Measurements from ENCODE around the gene PFKFB3.

DNA sequence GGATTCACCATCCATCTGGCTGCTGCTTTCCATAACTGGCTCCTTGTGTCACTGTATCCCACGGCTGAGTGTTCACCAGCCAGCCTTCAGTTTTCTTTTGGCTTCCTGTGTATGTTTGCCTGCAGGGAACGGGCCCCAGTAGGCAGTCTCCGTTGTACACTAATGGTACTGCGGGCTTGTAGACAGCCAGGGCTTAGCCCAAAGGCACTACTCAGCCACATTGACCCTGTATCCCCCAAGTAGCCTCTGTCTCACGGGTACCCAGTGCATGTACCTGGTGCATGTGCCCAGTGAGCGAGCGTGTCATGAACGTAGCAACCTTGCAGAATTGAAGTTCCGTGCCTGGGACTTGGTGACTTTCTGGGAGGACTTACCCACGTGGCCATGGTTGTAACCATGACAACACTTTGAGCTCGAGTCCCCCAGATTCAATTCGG is 6.1 kb downstream of the PFKFB3 start:
- TF ChIP-seq, protein P1, sequence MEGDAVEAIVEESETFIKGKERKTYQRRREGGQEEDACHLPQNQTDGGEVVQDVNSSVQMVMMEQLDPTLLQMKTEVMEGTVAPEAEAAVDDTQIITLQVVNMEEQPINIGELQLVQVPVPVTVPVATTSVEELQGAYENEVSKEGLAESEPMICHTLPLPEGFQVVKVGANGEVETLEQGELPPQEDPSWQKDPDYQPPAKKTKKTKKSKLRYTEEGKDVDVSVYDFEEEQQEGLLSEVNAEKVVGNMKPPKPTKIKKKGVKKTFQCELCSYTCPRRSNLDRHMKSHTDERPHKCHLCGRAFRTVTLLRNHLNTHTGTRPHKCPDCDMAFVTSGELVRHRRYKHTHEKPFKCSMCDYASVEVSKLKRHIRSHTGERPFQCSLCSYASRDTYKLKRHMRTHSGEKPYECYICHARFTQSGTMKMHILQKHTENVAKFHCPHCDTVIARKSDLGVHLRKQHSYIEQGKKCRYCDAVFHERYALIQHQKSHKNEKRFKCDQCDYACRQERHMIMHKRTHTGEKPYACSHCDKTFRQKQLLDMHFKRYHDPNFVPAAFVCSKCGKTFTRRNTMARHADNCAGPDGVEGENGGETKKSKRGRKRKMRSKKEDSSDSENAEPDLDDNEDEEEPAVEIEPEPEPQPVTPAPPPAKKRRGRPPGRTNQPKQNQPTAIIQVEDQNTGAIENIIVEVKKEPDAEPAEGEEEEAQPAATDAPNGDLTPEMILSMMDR (IDR thresholded peaks at IDR 0.05; ENCODE audit: insufficient read depth, low read length, poor library complexity, severe bottlenecking), result no peak
- no peak for TF ChIP-seq EZH2phosphoT487 (conservative IDR thresholded peaks at IDR 0.05; ENCODE audit: low read length)

Measured in SU-DHL-6 (cell line).